Left ventricle myocardium superior (tissue), 1 donor: Measurements from ENCODE around the gene RHBDD3. TPM values are rescaled to one million over a fixed set of nuclear protein-coding genes. Genes with fewer than 3 reads are reported as not detected.

Source experiments
- total RNA-seq: library from RNA; stranded (reverse); fragmentation: NEBNext Ultra II Directional; extraction: Animal tissue kit (Norgen Biotek cat#: 25700); gene quantifications from one replicate; pipeline ENCODE4 v1.2.1, GENCODE V29; 2021
- donor health status: DM: no; HTN: yes; CAD: no; lungs with severe emphysema.

RHBDD3 gene
- total RNA-seq, 1 donor from 2014 or later, result 16.6 TPM

Other genes with a start within 250 kb of the RHBDD3 start
- not detected for gene C22orf31, start 206.2 kb downstream of the RHBDD3 start, total RNA-seq
- 68.2 TPM for gene KREMEN1, start 194.9 kb downstream of the RHBDD3 start, total RNA-seq
- gene EMID1, start 62.1 kb downstream of the RHBDD3 start, total RNA-seq, result 0.40 TPM
- gene EWSR1, start 287 bp upstream of the RHBDD3 start, total RNA-seq, result 121 TPM
- 23.2 TPM for gene GAS2L1, start 38.7 kb upstream of the RHBDD3 start, total RNA-seq
- 1.2 TPM for gene RASL10A, start 47.7 kb upstream of the RHBDD3 start, total RNA-seq
- 30.0 TPM for gene AP1B1, start 120.6 kb upstream of the RHBDD3 start, total RNA-seq
- gene RFPL1, start 170.6 kb upstream of the RHBDD3 start, total RNA-seq, result not detected
- gene NEFH, start 212.2 kb upstream of the RHBDD3 start, total RNA-seq, result 0.12 TPM